ENCODE data around the gene CBLC.

Gene CBLC

DNA sequence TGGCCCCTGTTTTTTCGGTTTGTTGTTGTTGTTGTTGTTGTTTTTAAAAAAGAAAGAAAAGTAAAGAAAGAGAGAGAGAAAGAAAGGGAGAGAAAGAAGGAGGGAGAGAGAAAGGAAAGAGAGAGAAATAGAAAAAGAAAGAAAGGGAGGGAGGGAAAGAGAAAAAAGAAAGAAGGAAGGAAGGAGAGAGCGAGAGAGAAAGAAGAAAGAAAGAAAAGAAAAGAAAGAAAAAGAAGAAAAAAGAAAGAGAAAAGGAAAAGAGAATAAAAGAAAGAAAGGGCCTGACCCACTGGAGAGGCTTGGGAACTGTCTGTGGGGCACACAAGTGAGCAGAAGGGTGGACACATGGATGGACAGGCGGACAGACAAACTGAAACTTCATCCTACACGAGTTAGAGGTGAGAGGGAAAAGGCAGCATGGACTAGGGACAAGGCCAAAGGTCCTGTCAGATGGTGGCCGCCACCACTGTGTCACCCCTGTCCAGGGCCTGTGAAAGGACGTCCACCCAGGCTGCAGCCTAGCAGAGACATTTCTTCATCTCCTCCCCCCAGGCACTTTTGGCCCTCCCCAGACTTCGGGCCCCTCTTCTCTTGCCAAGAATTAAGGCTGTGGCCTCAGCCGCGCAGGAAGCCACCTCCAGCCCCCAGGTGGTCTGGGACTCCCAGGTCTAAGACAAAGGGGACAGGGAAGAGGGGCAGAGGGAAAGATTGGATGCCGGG, 22.1 kb downstream of the CBLC start:
- DNase-seq (ENCODE audit: low read depth in 1 of 2, low spot score in 1 of 2) = no peak

DNA sequence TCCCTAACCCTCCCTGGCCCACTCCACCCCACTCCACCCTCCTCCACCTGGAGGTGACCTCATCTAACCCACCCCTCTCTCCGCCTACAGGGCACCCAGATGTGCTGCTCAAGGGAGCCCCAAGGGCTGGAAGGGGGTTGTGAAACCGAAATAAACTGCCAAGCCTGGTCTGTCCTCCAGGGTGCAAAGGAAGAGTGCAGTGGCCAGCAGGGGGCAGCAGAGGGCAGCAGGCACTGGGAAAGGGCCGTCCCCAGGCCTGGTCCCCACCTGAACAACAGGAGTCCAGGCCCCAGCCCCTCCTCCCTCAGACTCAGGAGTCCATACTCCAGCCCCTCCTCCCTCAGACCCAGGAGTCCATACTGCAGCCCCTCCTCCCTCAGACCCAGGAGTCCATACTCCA, 22.8 kb downstream of the CBLC start:
- peak; percentile 73 to 78 for DNase-seq (ENCODE audit: low read depth in 1 of 2, low spot score in 1 of 2)

DNA sequence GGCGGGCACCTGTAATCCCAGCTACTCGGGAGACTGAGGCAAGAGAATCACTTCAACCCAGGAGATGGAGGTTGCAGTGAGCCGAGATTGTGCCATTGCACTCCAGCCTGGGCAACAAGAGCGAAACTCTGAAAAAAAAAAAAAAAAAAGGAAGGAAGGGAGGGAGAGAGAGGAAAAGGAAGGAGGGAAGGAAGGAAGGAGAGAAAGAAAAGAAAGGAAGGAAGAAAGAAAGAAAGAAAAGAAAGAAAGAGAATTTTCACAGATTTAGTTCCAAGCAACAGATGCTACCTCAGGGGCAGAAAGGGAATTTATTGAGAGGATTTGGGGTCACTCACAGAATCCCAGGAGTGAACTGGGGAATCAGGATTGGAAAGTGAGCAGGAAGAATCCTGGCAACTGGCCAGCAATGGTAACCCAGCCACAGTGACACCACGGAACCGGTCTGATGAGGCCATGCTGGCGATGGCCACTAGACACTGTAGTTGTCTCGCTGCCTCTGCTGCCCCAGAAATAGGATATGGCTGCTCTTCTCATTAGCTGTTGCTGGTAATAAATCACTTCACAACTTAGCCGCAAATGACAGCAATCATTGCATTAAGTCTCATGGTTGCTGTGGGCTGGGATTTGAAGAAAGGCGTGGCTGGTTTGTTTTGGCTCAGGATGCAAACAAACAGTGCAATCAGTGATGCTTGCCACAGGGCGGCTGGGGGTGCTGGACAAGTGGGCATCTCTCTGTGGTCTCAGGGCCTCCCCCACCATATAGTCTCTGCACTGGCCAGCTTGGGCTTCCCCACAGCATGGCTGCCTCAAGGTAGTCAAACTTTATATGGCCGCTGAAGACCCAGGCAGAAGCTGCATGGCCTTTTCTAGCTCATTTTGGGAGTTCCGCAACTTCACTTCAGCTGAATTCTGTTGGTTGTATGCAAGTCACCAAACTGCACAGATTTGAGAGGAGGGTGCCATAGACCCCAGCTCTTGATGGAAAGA, 26.0 kb downstream of the CBLC start:
- no peak for DNase-seq (ENCODE audit: low read depth in 1 of 2, low spot score in 1 of 2)

DNA sequence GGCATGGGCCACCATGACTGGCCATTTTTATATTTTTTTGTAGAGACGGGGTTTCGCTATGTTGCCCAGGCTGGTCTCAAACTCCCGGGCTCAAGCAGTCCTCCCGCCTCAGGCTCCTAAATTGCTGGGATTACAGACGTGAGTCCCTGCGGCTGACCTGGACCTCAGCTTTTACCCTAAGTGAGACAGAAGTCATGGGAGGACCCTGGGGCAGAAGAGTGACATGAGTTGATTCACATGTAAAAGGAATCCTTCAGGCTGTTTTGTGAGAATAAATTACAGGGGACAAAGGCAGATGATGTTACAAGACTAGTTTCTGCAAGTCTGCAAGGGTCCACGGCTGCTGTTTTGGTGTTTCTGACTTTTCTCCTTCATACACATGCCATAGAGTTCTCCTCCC, 28.6 kb downstream of the CBLC start:
- DNase-seq (ENCODE audit: low read depth in 1 of 2, low spot score in 1 of 2) = no peak

DNA sequence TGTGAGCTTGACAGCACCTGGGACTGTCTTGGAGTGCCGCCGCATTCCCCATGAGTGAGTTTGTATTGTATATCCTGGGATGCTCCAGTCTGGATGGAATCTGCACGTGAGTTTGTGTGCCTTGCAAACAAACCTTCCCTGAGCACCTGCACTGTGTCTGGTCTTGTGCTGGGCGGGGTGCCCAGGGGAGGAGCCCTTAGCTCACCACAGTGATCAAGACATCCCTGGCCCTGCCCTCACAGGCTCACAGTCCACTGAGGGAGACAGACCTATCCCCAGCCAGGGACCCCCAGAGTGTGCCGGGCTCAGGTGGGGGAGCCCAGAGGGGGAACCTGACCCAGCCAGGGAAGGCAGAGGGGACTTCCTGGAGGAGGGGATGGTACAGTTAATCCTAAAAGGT, 29.5 kb downstream of the CBLC start:
- DNase-seq (ENCODE audit: low read depth in 1 of 2, low spot score in 1 of 2) = no peak

DNA sequence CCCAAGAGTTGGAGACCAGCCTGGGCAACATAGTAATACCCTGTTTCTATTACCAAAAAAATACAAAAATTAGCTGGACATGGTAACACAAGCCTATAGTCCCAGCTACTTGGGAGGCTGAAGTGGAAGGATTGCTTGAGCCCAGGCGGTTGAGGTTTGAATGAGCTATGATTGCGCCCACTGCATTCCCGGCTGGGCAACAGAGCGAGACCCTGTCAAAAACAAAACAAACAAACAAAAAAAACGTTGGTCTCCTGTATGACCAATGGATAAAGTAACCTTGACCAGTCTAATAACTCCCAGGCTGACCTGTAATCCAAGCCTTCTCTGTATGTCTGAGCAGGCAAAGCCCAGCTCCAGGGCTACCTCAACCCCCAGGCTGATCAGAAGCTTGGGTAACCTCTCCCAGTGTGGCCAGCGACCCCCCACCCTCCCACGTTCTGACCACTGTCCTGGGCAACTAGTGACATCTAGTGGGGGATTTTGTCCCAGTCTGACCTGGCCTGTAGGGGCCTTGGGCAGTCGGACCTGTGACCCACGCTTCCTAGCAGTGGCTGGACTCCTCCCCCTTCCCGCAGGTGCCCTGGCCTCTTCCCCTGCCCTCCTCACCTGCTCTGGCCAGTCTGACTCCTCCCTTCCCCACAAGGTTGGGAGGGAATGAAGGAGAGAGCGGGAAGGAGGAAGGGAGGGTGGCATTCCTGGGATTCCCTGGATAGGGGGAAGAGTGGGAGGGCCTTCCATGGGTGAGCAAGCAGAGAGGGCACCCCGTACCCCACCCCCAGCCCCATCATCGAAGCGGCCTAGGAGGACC, 30.2 kb downstream of the CBLC start:
- DNase-seq (ENCODE audit: low read depth in 1 of 2, low spot score in 1 of 2) = no peak

DNA sequence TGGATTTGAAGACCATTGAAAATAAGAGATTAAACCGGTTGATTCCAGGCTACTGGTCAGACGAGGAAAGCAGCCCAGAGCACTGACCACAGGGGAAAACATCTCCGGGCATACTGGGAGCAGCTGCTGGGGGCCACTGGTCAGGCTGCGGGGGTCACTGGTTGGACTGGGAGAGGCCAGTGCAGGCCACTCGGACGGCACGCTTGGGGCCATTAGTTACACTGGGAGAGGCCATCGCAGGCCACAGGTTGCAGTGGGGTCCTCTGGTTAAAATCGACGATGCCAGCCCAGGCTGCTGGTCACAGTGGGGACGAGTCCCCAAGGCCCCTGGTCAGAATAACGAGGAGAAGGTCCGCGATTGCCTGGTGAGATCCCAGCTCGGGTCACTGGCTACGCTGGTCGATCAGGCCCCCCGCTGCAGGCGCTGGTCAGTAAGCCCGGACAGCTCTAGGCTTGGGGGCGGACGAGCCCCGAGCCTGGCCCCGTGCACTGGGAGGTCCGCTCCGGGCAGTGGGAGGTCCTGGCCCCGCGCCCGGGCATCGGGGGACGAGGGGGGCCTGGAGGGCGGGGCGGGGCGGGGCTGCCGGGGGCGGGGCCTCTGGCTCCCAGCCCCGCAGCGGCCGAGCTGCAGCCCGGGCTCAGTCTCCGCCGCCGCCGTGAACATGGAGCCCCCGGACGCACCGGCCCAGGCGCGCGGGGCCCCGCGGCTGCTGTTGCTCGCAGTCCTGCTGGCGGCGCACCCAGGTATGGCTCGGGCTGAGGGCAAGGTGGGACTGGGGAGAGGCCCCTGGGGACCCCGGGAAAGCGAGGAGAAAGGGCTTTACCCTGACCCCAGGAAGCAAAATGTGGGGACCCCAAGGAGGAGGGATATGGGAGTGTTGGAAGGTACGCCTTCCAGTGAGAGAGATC, 31.0 kb downstream of the CBLC start, which contains the start of gene BCAM:
TSS of gene BCAM (plus strand) at position 641 of the 909 bp plus-strand sequence. CDS start at position 663, 22 bp downstream.
- DNase-seq (ENCODE audit: low read depth in 1 of 2, low spot score in 1 of 2) = no peak

DNA sequence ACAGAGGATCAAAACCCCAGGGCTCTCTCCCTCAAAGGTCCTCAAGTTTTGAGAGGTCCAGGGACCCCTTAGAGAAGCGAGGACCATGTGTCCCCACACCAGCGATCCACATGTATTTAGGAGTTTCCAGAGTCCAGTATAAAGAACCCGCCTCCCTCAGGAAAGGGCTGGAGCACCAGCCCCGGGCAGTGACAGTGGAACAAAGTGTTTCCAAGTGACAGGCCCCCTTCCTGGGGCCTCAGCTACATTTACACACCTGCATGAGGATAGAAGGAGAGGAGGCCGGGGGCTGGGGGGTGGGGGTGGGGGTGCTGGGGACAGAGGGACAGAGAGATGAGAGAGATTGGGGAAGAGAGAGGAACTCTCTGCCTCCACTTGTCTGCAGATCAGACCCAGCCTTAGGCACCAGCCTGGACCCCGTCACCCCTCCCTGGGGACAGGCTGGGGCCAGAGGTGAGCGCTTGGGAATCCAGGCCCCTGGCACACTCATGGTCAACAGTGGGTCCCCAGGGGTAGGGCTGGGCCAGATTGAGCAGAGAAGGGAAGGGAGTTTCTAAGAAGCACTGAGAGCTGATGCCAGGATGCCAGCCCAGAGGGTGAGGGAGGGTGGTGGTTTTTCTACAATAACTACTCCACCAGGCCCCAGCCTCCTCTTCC, 32.0 kb downstream of the CBLC start:
- no peak for DNase-seq (ENCODE audit: low read depth in 1 of 2, low spot score in 1 of 2)

DNA sequence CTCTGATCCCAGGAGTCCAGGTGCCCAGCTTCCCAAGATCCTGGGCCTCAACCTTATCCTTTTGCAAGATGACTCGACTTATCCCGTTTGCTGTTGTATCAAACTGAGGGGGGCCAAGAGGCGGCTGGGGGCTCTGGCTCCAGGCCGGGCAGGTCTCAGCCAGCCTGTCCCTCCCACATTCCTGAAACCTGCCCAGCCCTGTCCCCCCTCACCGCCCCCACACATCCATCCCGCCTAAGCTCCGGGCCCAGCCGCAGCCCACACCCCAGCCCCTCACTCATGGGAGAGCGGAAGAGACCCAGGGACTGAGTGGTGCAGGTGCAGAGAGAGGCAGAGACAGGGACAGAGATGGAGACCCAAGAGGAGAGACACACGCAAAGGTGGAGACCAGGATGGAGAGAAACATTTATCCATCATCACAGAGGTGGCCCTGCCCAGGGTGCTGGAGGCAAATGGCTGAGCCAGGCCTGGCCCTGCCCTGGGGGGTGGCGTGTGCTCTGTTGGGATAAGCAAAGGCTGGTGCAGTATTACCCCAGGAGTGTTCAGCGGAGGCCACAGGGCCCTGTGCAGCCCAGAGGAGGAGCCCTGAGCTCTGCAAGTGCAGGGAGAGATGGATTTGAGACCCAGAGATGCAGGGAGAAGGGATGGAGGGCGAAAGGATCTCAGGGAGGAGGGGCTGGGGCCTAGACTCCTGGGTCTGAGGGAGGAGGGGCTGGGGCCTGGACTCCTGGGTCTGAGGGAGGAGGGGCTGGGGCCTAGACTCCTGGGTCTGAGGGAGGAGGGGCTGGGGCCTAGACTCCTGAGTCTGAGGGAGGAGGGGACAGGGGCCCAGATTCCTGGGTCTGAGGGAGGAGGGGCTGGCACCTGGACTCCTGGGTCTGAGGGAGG, 32.8 kb downstream of the CBLC start:
- DNase-seq (ENCODE audit: low read depth in 1 of 2, low spot score in 1 of 2) = no peak

DNA sequence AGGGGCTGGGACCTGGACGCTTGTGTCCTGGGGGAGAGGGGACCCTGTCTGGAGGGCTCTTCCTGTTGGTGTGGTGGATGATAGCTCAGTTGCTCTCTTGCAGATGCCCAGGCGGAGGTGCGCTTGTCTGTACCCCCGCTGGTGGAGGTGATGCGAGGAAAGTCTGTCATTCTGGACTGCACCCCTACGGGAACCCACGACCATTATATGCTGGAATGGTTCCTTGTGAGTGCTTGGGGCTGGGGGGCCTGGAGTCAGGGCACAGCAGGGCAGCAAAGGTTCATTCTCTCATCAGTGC, 33.4 kb downstream of the CBLC start:
- no peak for DNase-seq (ENCODE audit: low read depth in 1 of 2, low spot score in 1 of 2)

DNA sequence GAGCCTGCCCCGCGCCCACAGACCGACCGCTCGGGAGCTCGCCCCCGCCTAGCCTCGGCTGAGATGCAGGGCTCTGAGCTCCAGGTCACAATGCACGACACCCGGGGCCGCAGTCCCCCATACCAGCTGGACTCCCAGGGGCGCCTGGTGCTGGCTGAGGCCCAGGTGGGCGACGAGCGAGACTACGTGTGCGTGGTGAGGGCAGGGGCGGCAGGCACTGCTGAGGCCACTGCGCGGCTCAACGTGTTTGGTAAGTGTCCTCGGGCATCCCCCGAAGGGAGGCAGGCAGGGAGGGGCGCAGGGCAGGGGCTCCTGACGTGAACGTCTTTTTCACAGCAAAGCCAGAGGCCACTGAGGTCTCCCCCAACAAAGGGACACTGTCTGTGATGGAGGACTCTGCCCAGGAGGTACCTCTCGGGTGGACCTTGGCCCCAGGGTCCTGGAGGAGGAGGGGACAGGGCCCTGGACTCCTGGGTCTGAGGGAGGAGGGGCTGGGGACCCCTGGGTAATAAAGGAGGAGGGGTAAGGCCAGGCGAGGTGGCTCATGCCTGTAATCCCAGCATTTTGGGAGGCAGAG, 34.5 kb downstream of the CBLC start:
- DNase-seq (ENCODE audit: low read depth in 1 of 2, low spot score in 1 of 2) = no peak

DNA sequence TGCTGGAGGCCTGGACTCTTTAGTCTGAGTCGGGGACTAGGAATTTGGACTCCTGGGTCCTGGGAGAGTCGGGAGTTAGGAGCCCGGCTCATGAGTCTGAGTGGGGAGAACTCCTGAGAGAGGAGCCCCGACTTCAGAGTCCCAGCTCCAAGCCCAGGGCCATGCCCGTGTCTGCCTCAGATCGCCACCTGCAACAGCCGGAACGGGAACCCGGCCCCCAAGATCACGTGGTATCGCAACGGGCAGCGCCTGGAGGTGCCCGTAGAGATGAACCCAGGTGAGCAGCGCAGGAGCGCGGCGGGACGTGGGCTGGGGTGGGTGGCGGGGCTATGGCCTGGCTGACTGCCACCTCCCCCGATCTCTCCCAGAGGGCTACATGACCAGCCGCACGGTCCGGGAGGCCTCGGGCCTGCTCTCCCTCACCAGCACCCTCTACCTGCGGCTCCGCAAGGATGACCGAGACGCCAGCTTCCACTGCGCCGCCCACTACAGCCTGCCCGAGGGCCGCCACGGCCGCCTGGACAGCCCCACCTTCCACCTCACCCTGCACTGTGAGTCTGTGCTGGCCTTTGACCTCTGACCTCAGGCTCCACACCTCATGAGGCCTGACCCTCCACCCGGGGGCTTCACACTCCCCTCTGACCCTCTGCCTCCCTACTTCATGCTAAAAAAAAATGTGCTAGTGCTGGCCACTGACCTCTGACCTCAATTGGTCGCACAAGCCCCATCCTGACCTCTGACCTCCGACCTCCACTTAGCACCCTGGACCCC, 35.6 kb downstream of the CBLC start:
- no peak for DNase-seq (ENCODE audit: low read depth in 1 of 2, low spot score in 1 of 2)

DNA sequence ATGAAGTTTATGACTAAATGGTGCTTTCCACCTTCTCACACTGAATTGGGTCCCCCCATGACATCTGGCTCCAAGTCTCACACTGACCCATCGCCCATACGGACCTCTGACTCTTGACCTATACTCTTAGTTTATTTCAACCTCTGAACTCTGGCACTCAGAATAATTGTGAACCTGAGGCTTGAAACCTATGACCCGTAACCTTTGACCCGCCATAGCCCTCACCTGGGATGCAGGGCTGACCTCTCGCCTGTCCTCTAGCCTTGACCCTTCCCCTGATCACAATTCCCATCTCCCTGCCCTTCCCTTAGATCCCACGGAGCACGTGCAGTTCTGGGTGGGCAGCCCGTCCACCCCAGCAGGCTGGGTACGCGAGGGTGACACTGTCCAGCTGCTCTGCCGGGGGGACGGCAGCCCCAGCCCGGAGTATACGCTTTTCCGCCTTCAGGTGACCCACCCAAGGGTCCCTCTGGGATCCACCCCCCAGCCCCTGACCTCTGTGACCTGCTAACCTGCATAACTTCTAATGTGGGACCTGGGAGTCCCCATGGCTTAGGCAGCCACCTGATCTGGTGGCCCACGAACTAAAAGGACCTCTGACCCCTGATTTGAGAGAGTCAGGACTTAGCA, 36.3 kb downstream of the CBLC start:
- DNase-seq (ENCODE audit: low read depth in 1 of 2, low spot score in 1 of 2) = no peak

DNA sequence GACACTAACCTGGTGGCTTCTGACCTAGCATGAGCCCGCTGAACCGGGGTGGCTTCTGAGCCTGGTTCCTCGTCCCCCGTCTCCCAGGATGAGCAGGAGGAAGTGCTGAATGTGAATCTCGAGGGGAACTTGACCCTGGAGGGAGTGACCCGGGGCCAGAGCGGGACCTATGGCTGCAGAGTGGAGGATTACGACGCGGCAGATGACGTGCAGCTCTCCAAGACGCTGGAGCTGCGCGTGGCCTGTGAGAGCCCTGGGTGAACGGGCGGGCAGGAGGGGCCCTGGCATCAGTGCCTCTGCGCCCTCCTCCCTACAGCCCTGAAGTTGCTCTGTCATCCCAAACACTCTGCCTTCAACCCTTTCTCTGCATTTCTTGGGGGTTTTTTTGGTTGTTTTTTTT, 36.8 kb downstream of the CBLC start:
- DNase-seq (ENCODE audit: low read depth in 1 of 2, low spot score in 1 of 2) = no peak

DNA sequence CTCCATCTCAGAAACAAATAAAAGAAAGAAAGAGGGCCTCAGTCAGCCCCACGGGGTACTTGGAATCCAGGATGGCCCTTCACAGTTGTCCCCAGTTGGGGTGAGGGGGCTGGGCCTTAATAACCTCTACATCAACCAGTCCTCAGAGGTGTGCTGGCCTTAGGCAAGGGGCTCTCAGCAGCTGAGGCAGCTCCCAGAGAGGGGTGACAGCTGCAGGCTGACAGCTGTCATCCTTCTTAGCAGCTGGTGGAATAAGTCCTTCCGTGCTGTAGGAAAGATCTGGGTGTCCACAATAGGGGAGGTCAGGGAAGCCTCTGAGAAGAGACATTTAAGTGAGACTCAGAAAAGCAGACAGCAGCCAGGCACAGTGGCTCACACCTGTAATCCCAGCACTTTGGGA, 38.6 kb downstream of the CBLC start:
- DNase-seq (ENCODE audit: low read depth in 1 of 2, low spot score in 1 of 2) = no peak

DNA sequence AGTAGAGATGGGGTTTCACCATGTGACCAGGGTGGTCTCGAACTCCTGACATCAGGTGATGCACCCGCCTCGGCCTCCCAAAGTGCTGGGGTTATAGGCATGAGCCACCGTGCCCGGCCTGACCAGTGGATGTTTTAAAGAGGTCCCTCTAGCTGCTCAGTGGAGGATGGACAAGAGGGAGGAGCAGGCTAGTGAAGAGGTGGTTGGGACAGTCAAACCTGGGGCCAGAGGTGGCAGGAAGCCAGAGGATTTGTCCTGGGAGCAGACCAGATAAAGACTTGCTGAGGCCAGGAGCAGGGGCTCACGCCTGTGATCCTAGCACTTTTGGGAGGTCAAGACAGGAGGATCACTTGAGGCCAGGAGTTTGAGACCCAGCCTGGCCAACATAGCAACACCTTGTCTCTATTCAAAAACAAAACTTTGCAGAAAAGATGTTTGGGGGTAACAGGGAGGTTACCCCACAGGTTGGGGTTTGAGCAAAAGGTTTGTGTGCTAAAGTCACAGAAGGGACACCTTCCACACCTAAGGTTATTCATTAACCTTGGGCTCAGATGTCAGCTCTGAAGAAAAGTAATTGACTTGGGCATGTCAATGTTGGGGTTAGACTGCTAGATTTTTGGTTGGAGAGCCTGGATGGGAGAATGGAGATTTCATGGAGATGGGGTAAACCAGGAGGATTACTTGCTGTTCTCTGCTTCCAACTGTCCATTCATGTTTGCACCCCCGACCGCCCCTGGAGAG, 40.2 kb downstream of the CBLC start:
- no peak for DNase-seq (ENCODE audit: low read depth in 1 of 2, low spot score in 1 of 2)

Measured in activated CD4-positive, alpha-beta T cell treated with anti-CD3 and anti-CD28 coated beads, Interleukin-2, amount 50 U/mL, for 24 hours (primary cell).